Measurements from ENCODE around the gene ICE1. TPM values are rescaled to one million over a fixed set of nuclear protein-coding genes. Genes with fewer than 3 reads are reported as not detected.

ICE1 gene, protein sequence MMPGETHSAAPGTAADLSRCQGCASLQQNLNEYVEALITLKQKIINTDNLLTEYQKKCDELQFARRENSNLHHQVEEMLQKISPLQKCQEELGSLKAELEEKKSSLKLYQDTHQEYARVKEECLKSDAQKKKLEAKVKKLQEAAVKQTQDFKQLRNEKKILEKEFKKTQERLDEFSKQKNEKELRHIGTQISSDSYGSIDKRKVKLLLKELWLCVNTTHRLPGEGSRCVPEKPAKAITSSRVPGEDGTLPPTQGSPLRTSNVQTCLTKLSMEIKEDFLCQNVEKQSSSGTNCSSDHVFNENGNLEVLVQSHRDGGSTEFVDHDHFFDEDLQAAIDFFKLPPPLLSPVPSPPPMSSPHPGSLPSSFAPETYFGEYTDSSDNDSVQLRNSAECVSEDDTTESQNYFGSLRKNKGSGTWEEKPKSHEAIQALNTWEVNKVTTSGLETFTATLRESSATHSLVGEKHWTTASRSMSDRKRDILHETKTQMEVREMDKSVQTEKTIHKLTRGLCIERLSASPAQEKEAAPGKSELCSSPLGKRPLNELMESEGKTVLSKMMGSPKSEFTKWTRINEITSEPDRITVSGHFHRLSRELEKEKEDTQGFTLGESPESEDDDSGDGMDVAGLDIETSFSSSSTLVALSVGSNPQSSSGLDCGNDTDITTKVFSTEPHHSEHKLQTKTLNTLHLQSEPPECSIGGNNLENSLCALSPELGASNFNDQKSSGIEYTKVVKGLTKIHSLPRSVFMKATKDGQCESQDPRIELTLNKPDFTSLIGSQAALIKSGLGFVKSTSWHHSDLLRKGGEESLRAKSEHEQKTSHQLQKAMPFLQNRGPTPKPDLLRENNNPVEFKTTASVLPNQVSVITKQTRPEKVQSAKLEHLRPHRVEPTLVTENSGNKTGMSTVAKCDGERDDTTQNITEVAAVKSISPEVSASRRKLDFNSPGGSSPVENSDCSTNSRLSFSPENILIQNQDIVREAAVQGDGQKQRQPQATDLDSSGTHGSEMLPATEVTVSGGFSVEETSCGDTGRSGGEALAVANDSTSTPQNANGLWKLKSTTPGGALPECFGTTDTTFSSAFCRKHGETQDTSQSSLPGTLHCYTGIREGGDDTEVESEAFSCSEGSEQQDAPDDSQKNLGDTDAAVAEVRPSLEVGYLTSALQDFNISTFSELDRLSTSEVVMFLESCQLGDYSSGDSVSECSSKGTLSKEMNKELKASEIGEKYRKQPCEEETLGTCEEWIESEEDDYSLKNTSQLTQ (N-terminal part only)
- 32.7 and 43.2 TPM in 2 replicates for total RNA-seq

DNA sequence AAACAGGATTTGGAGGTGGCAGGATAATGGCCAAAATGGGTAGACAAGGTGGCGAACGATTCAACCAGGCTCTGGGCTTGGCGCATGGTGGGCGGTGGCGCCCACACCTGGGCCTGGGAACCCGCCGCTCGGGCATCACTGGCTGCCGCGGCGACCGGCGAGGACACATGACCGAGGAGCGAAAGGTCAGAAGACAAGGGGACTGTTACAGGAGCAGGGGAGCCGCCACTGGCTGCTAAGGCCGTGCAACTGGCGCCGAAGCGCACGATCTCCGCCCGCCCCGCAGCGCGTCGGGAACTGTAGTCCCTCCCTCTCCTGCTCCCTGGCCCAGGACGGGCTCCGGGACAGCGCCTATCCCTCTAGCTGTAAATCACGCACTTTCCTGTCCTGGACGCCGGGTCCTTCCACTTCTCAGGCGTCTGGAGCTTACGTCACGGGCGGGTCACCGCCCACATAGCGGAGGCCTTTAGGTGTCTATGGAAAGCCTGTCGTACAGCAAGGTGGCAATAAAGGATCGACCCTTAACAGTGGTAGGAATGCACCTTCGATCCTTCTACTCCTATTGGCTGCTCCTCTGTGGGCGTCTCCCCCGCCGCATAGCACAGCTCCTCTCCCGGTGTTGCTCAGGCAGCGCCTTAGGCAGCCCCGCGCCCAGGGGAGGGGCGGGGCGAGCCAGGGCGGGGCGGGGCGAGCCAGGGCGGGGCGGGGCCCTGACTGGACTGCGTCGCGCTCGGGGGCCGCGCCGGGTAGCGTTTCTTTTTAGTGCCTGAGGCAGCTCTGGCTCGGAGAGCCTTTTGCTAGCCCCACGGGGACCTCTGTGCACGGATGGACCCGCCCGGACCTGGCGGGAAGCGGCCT is at the start of gene ICE1:
ICE1 (plus strand) TSS at position 717 of the 858 bp plus-strand sequence. CDS start 239 bp downstream, outside the sequence.

Data from hair follicle dermal papilla cell (primary cell).